Measurements from ENCODE around the gene SSC4D. TPM values are rescaled to one million over a fixed set of nuclear protein-coding genes. Genes with fewer than 3 reads are reported as not detected.

SSC4D gene
- total RNA-seq, 1 experiment from 2014 or later: 18.1 TPM

DNA sequence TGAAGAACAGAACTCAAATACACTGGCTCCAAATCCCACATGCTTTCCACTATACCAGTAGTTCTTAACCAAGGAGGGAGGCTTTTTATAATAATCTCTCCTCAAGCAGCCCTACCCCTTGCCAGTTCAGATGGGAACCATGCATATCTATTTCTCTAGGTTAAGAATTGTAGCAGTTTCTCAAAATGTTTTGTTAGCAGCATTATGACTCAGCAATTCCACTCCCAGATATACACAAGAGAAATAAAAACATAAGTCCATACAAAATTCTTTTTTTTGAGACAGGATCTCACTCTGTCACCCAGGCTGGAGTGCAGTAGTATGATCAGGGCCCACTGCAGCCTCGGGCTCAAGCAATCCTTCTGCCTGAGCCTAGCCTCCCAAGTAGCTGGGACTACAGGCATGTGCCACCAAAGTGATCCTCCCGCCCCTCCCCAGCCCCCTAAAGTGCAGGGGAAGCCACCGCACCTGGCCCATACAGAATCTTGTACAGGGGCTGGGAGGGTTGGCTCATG is 68.8 kb downstream of the SSC4D start:
- DNase-seq (ENCODE audit: low spot score): no peak
- no peak for ATAC-seq
- ChIA-PET CTCF (interaction anchor here (0.6 kb wide), 1 partner anchor 59 kb away, joined by 5 read pairs; no protein-coding TSS in a partner anchor), POLR2A (no interaction called here)
- Mint-ChIP-seq H3K9me3 (no peaks in the 10 kb centered on the region), H3K27me3 (ENCODE audit: low read depth) (no peaks in the 10 kb centered on the region), H3K4me3 (no peak overlapping the region), H3K27ac (peak overlapping the region; percentile 59), H3K36me3 (peaks cover 67% of the 10 kb centered on the region), H3K4me1 (peaks cover 56% of the 10 kb centered on the region)
- TF ChIP-seq ESRRA (CRISPR knock-in tag; IDR thresholded peaks at IDR 0.05; ENCODE audit: borderline replicate concordance) (no peak), IRF1 (CRISPR knock-in tag; IDR thresholded peaks at IDR 0.05) (no peak), ETV6 (CRISPR knock-in tag; IDR thresholded peaks at IDR 0.05) (no peak), PREB (CRISPR knock-in tag; IDR thresholded peaks at IDR 0.05; ENCODE audit: borderline replicate concordance) (no peak), ARID4B (CRISPR knock-in tag; IDR thresholded peaks at IDR 0.05; ENCODE audit: borderline replicate concordance) (no peak), RORB (CRISPR knock-in tag; IDR thresholded peaks at IDR 0.05) (no peak), JUN (CRISPR knock-in tag; IDR thresholded peaks at IDR 0.05) (no peak), PRRX2 (CRISPR knock-in tag; IDR thresholded peaks at IDR 0.05) (no peak)
- TF ChIP-seq, protein P1, sequence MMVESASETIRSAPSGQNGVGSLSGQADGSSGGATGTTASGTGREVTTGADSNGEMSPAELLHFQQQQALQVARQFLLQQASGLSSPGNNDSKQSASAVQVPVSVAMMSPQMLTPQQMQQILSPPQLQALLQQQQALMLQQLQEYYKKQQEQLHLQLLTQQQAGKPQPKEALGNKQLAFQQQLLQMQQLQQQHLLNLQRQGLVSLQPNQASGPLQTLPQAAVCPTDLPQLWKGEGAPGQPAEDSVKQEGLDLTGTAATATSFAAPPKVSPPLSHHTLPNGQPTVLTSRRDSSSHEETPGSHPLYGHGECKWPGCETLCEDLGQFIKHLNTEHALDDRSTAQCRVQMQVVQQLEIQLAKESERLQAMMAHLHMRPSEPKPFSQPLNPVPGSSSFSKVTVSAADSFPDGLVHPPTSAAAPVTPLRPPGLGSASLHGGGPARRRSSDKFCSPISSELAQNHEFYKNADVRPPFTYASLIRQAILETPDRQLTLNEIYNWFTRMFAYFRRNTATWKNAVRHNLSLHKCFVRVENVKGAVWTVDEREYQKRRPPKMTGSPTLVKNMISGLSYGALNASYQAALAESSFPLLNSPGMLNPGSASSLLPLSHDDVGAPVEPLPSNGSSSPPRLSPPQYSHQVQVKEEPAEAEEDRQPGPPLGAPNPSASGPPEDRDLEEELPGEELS (CRISPR knock-in tag; IDR thresholded peaks at IDR 0.05): no peak

Other genes starting within 250 kb of the SSC4D start
- 17.7 to 24.6 TPM (median 20.7 TPM) in 3 replicates for gene SRRM3, start 207.8 kb downstream of the SSC4D start, total RNA-seq (2021)
- gene HSPB1, start 107.0 kb downstream of the SSC4D start, total RNA-seq (2021): 202 to 299 TPM (median 285 TPM) in 3 replicates
- gene YWHAG, start 50.7 kb downstream of the SSC4D start, total RNA-seq (2021): 192 to 201 TPM (median 200 TPM) in 3 replicates
- 1.8 to 9.3 TPM (median 3.3 TPM) in 3 replicates for gene ZP3, start 15.3 kb upstream of the SSC4D start, total RNA-seq (2021)
- 60.9 to 79.2 TPM (median 62.1 TPM) in 3 replicates for gene DTX2, start 52.0 kb upstream of the SSC4D start, total RNA-seq (2021)
- 1.4 to 3.6 TPM (median 3.2 TPM) in 3 replicates for gene UPK3B, start 100.9 kb upstream of the SSC4D start, total RNA-seq (2021)
- not detected in 3 replicates for gene SPDYE16, start 133.6 kb upstream of the SSC4D start, total RNA-seq (2021)
- 13.1 to 15.1 TPM (median 13.2 TPM) in 3 replicates for gene POMZP3, start 217.6 kb upstream of the SSC4D start, total RNA-seq (2021)

Data from WTC11 (cell line).